Activated naive CD4-positive, alpha-beta T cell treated with anti-CD3 and anti-CD28 coated beads, Interleukin-2, amount 10 ng/mL, durations not matched to agents 7 days and 5 days (primary cell): Measurements from ENCODE around the gene SLN.

Experiments
- CTCF ChIA-PET: fragments of 350-600 bp; sonication (Branson Sonifier 250); formaldehyde crosslinking; loops from one replicate; lab custom pipeline; 2021; ENCODE audit warnings: antibody characterized with exemption; lab: Charles Lee
- DNase-seq: peaks from one replicate; pipeline ENCODE4 v3.0.0-alpha.2; 2020
- H3K27ac Mint-ChIP-seq: one replicate; pipeline ENCODE4 v1.8.0; 2021; ENCODE audit warnings: mild to moderate bottlenecking, moderate library complexity, mixed read lengths
- H3K27me3 Mint-ChIP-seq: one replicate; pipeline ENCODE4 v1.8.0; 2021; ENCODE audit warnings: mild to moderate bottlenecking, mixed read lengths
- H3K36me3 Mint-ChIP-seq: one replicate; pipeline ENCODE4 v1.8.0; 2021; ENCODE audit warnings: mixed read lengths
- H3K4me1 Mint-ChIP-seq: one replicate; pipeline ENCODE4 v1.8.0; 2021; ENCODE audit warnings: mixed read lengths
- H3K4me3 Mint-ChIP-seq: one replicate; pipeline ENCODE4 v1.8.0; 2021; ENCODE audit warnings: mild to moderate bottlenecking, moderate library complexity, mixed read lengths
- H3K9me3 Mint-ChIP-seq: one replicate; pipeline ENCODE4 v1.8.0; 2021; ENCODE audit warnings: mixed read lengths

The SLN gene

DNA sequence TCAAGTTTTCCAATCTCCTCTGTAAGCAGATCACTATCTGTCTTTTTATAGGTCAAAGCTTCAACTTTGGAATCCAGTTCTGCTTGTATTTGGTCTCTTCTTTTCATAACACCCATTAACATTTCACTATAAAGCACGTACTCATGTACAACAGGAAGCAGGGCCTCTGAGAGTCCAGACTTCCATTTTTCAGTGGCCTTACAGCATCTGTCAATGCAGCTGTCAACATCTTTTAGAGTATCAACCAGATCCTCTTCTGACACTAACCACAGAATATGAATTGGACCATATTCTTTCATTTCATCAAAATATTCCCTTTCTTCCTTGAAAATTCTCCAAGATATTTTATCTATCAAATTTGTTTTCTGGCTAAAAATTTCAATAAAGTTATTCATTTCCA lies 24.7 kb upstream of the SLN start:
- H3K27me3 Mint-ChIP-seq = peaks cover 4% of the 10 kb centered on the region
- DNase-seq = no peak
- CTCF ChIA-PET = no interaction called here
- H3K36me3 Mint-ChIP-seq = no peaks in the 10 kb centered on the region
- no peaks in the 10 kb centered on the region for H3K9me3 Mint-ChIP-seq
- H3K4me1 Mint-ChIP-seq = no peaks in the 10 kb centered on the region
- H3K4me3 Mint-ChIP-seq = no peak overlapping the region
- no peak overlapping the region for H3K27ac Mint-ChIP-seq

DNA sequence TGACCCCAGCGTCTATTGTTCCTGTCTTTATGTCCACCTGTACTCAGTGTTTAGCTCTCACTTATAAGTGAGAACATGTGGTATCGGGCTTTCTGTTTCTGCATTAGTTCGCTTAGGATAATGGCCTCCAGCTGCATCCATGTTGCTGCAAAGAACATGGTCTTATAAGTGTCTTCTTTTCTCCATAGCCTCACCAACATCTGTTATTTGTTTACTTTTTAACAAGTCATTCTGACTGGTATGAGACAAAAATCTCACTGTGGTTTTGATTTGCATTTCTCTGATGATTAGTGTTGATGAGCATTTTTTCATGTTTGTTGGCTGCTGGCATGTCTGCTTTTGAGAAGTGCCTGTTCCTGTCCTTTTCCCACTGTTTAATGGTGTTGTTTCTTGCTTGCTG lies 21.7 kb upstream of the SLN start:
- no peak for DNase-seq
- H3K36me3 Mint-ChIP-seq = no peaks in the 10 kb centered on the region
- H3K27ac Mint-ChIP-seq = no peak overlapping the region
- no peaks in the 10 kb centered on the region for H3K4me1 Mint-ChIP-seq
- CTCF ChIA-PET = no interaction called here
- no peak overlapping the region for H3K4me3 Mint-ChIP-seq
- peaks cover 2% of the 10 kb centered on the region for H3K27me3 Mint-ChIP-seq
- no peaks in the 10 kb centered on the region for H3K9me3 Mint-ChIP-seq

DNA sequence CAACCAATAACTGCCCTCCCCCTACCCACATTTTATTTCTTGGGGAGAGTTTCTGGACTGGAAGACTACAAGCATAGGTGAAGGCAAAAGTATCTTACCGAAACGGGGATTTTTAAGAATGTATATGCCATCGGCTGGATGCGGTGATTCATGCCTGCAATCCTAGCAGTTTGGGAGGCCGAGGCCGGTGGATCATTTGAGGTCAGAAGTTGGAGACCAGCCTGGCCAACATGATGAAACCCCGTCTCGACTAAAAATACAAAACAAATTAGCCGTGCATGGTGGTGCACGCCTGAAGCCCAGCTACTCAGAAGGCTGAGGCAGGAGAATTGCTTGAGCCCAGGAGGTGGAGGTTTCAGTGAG lies 20.8 kb upstream of the SLN start:
- H3K36me3 Mint-ChIP-seq = no peaks in the 10 kb centered on the region
- H3K4me1 Mint-ChIP-seq = no peaks in the 10 kb centered on the region
- H3K4me3 Mint-ChIP-seq = no peak overlapping the region
- CTCF ChIA-PET = no interaction called here
- H3K27me3 Mint-ChIP-seq = no peaks in the 10 kb centered on the region
- no peak for DNase-seq
- H3K27ac Mint-ChIP-seq = no peak overlapping the region
- no peaks in the 10 kb centered on the region for H3K9me3 Mint-ChIP-seq

DNA sequence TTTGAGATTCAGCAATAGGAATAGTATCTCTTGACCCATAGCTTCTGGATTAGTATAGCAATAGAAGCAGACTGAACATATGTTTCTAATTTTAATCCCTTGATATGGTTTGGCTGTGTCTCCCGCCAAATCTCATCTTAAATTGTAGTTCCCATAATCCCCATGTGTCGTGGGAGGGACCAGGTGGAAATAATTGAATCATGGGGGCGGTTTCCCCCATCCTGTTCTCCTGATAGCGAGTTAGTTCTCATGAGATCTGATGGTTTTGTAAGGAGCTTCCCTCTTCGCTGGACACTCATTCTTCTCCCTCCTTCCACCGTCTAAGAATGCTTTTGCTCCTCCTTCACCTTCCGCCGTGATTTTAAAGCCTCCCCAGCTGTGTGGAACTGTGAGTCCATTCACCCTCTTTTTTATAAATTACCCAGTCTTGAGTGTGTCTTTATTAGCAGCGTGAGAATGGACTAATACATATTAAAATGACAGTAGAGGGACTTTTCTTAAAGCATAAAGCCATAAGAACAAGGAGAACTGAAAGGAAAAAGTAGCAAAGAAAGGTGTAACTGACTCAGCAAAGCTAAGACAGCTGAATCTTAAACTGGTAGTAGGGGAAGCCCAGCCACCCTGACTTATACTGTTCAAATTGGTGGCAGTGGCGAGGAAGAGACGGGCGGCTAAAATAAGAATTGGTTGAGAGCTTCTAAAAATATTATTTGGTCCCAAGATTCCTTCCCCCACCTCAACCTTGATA lies 20.3 kb upstream of the SLN start:
- CTCF ChIA-PET = interaction anchor here (1.0 to 1.5 kb wide), 2 partner anchors 9 to 158 kb away, joined by 3 to 9 read pairs; no protein-coding TSS in a partner anchor
- DNase-seq = no peak
- Mint-ChIP-seq H3K4me1 (no peaks in the 10 kb centered on the region), H3K27me3 (no peaks in the 10 kb centered on the region), H3K27ac (no peak overlapping the region), H3K4me3 (no peak overlapping the region), H3K9me3 (no peaks in the 10 kb centered on the region), H3K36me3 (no peaks in the 10 kb centered on the region)

DNA sequence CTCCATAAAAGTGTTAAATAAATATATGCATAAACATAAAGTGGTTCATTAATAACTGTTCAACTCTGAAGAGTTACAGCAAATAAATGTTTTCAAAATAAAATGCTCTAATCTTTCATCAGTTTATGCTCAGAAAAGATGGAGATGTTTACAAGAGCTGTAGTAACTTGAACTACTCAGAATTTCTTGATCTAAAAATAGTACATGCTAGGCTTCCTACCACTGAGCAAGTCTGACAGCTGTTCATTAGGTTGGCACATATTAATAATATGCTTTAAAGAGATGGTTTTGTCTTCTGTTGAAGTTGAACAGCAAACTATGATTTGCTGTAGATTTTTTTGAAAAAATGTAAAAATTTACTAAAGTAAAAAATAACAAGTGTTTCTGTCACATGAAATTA lies 10.8 kb upstream of the SLN start:
- Mint-ChIP-seq H3K27ac (no peak overlapping the region), H3K27me3 (peaks cover 19% of the 10 kb centered on the region), H3K4me1 (no peaks in the 10 kb centered on the region), H3K9me3 (no peaks in the 10 kb centered on the region), H3K4me3 (no peak overlapping the region), H3K36me3 (no peaks in the 10 kb centered on the region)
- DNase-seq = no peak
- CTCF ChIA-PET = interaction anchor here (1.5 kb wide), 1 partner anchor 48 kb away, joined by 3 read pairs; no protein-coding TSS in a partner anchor

DNA sequence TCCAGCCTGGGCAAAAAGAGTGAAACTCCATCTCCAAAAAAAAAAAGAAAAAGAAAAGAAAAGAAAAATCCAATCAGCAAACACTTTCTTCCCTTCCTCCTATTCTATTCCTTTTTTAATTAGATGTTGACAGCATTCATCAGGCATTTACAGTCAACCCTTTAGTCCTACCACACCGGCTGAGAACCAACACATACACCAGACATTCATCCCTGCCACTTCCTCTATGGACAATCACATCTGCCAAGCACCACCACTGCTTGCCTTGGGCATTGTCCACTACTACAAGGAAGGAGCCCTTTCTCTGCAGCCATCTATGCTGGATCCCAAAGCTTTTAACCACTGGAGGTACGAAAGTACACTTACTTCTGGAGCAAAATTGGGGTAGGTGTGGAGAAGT lies 9.4 kb upstream of the SLN start:
- H3K4me1 Mint-ChIP-seq = no peaks in the 10 kb centered on the region
- H3K36me3 Mint-ChIP-seq = no peaks in the 10 kb centered on the region
- H3K4me3 Mint-ChIP-seq = no peak overlapping the region
- no peaks in the 10 kb centered on the region for H3K9me3 Mint-ChIP-seq
- no peak for DNase-seq
- peaks cover 19% of the 10 kb centered on the region for H3K27me3 Mint-ChIP-seq
- CTCF ChIA-PET = no interaction called here
- no peak overlapping the region for H3K27ac Mint-ChIP-seq

DNA sequence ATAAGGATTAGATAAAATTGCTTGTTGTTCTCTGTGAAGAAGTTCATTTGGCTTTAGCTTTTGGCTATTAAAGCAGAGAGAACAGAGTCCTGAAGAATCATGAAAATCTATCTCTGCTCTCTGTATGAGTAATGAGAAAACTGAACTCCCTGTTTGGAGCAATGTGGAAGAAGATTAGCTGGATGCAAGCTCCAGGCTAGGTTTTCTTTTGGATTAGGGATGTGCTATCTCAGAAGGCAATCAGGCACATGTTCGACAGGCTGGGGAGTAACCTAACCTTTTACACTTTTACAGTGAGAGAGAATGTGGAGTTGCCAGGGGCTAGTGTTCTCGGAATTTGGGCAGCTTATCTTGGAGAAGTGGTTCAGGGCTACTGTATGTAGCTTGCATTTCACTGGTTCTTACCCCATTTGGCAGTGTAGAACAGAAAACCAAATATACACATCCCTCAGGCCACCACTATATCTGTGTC lies 8.5 kb upstream of the SLN start:
- Mint-ChIP-seq H3K27me3 (peaks cover 19% of the 10 kb centered on the region), H3K4me3 (no peak overlapping the region), H3K36me3 (no peaks in the 10 kb centered on the region), H3K27ac (no peak overlapping the region), H3K9me3 (no peaks in the 10 kb centered on the region), H3K4me1 (no peaks in the 10 kb centered on the region)
- CTCF ChIA-PET = no interaction called here
- no peak for DNase-seq

DNA sequence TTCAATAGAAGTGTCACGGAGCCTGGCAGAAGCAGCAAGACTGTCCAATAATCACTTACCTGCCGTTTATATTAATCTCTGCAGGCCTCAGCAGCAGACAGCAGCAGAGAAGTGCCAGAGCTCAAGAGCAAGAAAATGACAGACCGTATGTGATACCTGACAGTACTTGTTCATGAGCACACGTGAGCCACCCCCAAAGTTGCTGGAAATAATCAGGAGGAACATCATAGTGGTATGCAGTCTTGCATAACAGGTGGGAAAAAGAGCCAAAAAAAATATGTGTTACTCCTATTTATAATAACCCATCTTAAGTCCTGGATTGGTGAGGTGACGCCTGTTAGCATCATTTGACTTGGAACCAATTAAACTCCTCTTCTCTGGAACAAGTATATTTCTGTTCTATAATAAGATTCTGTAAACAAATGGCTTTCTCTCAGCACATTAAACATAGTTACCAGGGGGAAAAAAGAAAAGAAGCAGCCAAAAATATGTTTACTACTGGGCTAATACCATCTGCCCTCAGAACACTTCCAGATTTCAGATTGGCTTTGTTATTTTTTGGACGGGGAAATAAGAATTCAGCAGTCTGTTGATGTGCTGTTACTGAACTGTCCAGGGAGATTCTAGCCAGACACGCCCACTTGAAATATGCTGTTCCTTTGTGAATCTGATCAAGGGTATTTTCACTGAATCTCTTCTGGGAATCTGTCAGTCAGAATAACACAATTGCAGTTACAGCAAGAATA lies 7.9 kb upstream of the SLN start:
- Mint-ChIP-seq H3K9me3 (no peaks in the 10 kb centered on the region), H3K27me3 (peaks cover 19% of the 10 kb centered on the region), H3K36me3 (no peaks in the 10 kb centered on the region), H3K4me3 (no peak overlapping the region), H3K4me1 (no peaks in the 10 kb centered on the region), H3K27ac (no peak overlapping the region)
- CTCF ChIA-PET = no interaction called here
- no peak for DNase-seq

DNA sequence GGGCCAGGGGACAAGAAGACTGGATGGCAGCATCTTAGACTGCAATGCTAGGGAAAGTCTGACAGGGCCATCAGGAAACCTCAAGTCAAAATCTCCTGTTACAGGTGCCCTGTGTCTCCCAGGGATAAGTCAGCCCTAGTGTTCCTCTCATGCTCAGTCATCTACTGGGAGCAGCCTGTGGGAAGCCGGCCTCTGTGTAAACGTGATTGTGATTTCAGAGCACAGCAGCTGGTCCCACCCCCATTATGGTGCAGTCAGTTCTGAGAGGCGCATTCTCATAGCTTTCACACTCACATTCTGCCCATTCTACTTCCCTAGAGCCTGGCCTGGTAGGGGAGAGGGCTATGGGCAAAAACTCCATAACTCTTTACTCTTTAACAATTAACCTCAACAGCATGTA lies 7.2 kb upstream of the SLN start:
- H3K4me1 Mint-ChIP-seq = no peaks in the 10 kb centered on the region
- no peaks in the 10 kb centered on the region for H3K36me3 Mint-ChIP-seq
- H3K27ac Mint-ChIP-seq = no peak overlapping the region
- DNase-seq = no peak
- H3K27me3 Mint-ChIP-seq = peaks cover 17% of the 10 kb centered on the region
- CTCF ChIA-PET = no interaction called here
- no peak overlapping the region for H3K4me3 Mint-ChIP-seq
- no peaks in the 10 kb centered on the region for H3K9me3 Mint-ChIP-seq

DNA sequence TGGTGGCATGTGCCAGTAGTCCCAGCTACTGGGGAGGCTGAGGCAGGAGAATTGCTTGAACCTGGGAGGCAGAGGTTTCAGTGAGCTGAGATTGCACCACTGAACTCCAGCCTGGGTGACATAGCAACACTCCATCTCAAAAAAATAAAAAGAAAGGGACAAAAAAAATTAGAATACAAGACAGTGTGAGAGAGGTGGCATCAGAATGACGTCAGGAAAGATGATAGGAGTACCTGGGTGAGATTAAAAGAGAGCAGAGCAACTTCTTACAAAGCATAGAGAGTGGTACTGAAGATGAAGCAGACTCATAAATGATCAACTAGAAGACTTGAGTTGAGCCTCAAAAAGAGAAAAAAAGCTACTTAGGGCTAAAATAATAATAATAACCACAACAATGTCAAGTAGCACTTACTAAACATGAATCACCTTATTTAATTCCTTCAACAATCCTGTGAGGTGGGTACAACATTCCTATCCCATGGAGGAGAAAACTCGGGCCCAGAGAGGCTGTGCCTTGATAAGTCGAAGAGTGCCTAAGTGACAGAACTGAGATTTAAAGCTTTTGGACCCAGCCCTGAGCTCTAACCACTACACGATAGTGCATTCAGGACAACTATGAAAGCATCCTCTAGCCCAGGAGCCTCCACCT lies 5.2 kb upstream of the SLN start:
- H3K4me3 Mint-ChIP-seq = no peak overlapping the region
- CTCF ChIA-PET = interaction anchor here (0.9 kb wide), 1 partner anchor 24 kb away, joined by 3 read pairs; no protein-coding TSS in a partner anchor
- no peak for DNase-seq
- peaks cover 15% of the 10 kb centered on the region for H3K27me3 Mint-ChIP-seq
- no peaks in the 10 kb centered on the region for H3K36me3 Mint-ChIP-seq
- H3K27ac Mint-ChIP-seq = no peak overlapping the region
- no peaks in the 10 kb centered on the region for H3K4me1 Mint-ChIP-seq
- no peaks in the 10 kb centered on the region for H3K9me3 Mint-ChIP-seq

DNA sequence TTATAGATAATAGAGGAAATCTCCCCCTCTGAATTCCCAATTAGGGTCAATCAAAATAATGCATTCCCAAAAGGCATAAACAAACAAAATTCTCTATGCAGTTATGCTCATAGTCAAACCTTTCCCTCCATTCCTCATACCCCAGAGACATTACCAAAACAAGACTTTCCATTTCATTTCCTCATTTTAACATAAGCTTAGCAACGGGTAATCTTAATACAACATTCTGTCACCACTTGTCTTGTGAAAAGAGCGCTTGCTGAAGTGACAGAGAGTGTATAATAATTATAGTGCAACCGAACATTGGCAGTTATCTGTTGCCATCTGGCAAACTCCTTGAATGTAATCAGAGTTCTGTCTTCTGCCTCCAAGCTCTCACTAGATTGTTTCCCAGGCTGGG lies 1.2 kb upstream of the SLN start:
- H3K36me3 Mint-ChIP-seq = no peaks in the 10 kb centered on the region
- no peaks in the 10 kb centered on the region for H3K4me1 Mint-ChIP-seq
- DNase-seq = no peak
- H3K27me3 Mint-ChIP-seq = peaks cover 7% of the 10 kb centered on the region
- no peak overlapping the region for H3K4me3 Mint-ChIP-seq
- H3K9me3 Mint-ChIP-seq = no peaks in the 10 kb centered on the region
- no peak overlapping the region for H3K27ac Mint-ChIP-seq
- CTCF ChIA-PET = no interaction called here

DNA sequence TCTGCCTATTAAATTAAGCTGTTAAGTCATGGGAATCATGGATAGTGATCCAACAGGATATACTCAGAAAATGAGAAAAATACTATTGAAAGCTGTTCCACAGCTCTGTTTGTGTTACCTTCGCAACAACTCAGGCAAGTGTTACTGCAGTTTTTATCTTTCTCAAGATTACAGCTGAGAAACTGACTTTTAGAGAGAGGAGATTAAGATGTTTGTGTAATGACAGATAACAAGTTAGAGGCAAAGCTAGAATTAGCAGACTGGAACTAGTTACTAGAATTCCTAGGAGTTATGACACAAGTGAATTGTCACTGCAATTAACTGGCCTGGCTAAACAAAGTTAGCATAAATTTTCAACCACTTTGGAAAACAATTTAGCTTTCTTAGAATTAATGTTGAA lies 1.6 kb downstream of the SLN start:
- no peak for DNase-seq
- H3K4me3 Mint-ChIP-seq = no peak overlapping the region
- no peaks in the 10 kb centered on the region for H3K9me3 Mint-ChIP-seq
- peaks cover 11% of the 10 kb centered on the region for H3K27me3 Mint-ChIP-seq
- no peak overlapping the region for H3K27ac Mint-ChIP-seq
- CTCF ChIA-PET = interaction anchor here (1.1 kb wide), 1 partner anchor 31 kb away, joined by 3 read pairs; no protein-coding TSS in a partner anchor
- H3K36me3 Mint-ChIP-seq = no peaks in the 10 kb centered on the region
- no peaks in the 10 kb centered on the region for H3K4me1 Mint-ChIP-seq

DNA sequence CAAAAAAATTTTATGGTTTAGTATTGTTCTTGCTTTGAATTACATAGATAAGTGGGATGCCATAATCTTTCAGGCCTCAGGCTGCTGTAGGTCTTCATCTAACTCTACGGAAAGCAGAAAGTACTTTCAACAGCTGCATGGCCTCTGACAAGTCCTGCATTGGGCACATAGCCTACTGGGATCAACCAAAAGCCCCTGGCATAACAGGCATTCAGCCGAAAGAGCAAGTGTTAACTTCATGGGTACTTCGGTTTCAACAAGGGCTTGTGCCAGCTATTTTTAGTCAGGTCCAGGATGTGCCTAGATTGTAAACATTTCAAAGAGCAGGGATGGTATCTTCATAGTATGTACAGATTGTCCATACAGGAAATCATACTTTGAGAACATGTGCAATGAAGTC lies 3.1 kb downstream of the SLN start:
- no peak overlapping the region for H3K4me3 Mint-ChIP-seq
- no peaks in the 10 kb centered on the region for H3K36me3 Mint-ChIP-seq
- no peaks in the 10 kb centered on the region for H3K4me1 Mint-ChIP-seq
- no peak for DNase-seq
- no peaks in the 10 kb centered on the region for H3K9me3 Mint-ChIP-seq
- H3K27me3 Mint-ChIP-seq = peaks cover 11% of the 10 kb centered on the region
- H3K27ac Mint-ChIP-seq = no peak overlapping the region
- CTCF ChIA-PET = interaction anchor here (0.6 kb wide), 1 partner anchor 11 kb away, joined by 3 read pairs; no protein-coding TSS in a partner anchor

DNA sequence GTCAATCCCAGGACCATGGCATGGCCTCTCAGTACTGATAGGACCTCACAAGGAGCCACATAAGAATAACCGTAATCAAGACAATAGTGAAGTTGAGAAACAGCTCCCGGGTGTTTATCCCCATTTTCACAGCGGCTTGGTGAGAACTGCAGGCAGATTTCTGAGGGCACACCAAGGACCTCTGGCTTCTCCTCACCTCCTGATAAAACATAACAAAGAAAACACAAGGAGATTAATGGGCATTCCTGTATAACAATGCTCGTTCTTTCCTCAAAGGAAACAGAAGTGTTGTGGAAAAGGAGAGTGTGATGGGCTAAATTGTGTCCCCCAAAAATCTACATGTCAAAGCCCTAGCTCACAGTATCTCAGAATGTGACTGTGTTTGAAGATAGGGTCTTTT lies 4.0 kb downstream of the SLN start:
- DNase-seq = no peak
- CTCF ChIA-PET = no interaction called here
- no peak overlapping the region for H3K27ac Mint-ChIP-seq
- no peaks in the 10 kb centered on the region for H3K9me3 Mint-ChIP-seq
- H3K27me3 Mint-ChIP-seq = peaks cover 11% of the 10 kb centered on the region
- no peaks in the 10 kb centered on the region for H3K36me3 Mint-ChIP-seq
- H3K4me3 Mint-ChIP-seq = no peak overlapping the region
- H3K4me1 Mint-ChIP-seq = no peaks in the 10 kb centered on the region
